ENCODE data around the gene PRR14L. TPM values are rescaled to one million over a fixed set of nuclear protein-coding genes. Genes with fewer than 3 reads are reported as not detected.
"Not testable (repeated sequence)": the region's sequence is repeated elsewhere in the genome, so short reads cannot be mapped to it uniquely, and the experiment has no call there.

Gene PRR14L
- total RNA-seq, 4 donors from 2014 or later, result 37.0 to 53.7 (median 49.2) TPM

GRCh38 chr22:31747441-31747840 lies 2.5 kb downstream of the PRR14L start:
- no peaks in the 10 kb centered on the region for H3K36me3 ChIP-seq
- H3K4me3 ChIP-seq, result no peak overlapping the region
- in situ Hi-C loops (cut with MboI; ENCODE audit: low pct_ligation_motif_present in 1 of 4, low pct_unique_long_range_greater_than_20kb in 1 of 4, low sequenced_read_pairs in 3 of 4) (loop anchor here in 2 of 4 donors (10.0 kb wide), 2 partner anchors 73 to 83 kb away; partner anchors contain the start of gene PISD (in 1 of the 2)), intact Hi-C loops (cut with DNase I; ENCODE audit: low total_unique reads) (no loop called here)
- no peaks in the 10 kb centered on the region for H3K9me3 ChIP-seq
- DNase-seq, result no peak
- TF ChIP-seq CTCF (IDR thresholded peaks at IDR 0.05), result no peak
- TF ChIP-seq POLR2AphosphoS5 (IDR thresholded peaks at IDR 0.05), result no peak
- no peak for TF ChIP-seq EP300 (IDR thresholded peaks at IDR 0.05; ENCODE audit: low read depth)
- no peak for TF ChIP-seq POLR2A (IDR thresholded peaks at IDR 0.05)
- WGBS, 2 donors (ENCODE audit: low coverage in 1 of 2), result 84 to 88% methylated on average over 4 of the region's 4 CpGs
- no peak overlapping the region for H3K27ac ChIP-seq
- H3K27me3 ChIP-seq, result no peaks in the 10 kb centered on the region
- H3K4me1 ChIP-seq, result peaks cover 6 to 31% (median 18%) of the 10 kb centered on the region in 4 donors

GRCh38 chr22:31743871-31744270 lies 6.1 kb downstream of the PRR14L start:
- intact Hi-C loops (cut with DNase I; ENCODE audit: low total_unique reads) (no loop called here), in situ Hi-C loops (cut with MboI; ENCODE audit: low pct_ligation_motif_present in 1 of 4, low pct_unique_long_range_greater_than_20kb in 1 of 4, low sequenced_read_pairs in 3 of 4) (loop anchor here in 2 of 4 donors (10.0 kb wide), 2 partner anchors 69 to 79 kb away; partner anchors contain the start of gene PISD (in 1 of the 2))
- no peak overlapping the region for H3K4me3 ChIP-seq
- no peaks in the 10 kb centered on the region for H3K9me3 ChIP-seq
- H3K4me1 ChIP-seq, result peaks cover 5 to 33% (median 9%) of the 10 kb centered on the region in 4 donors
- H3K36me3 ChIP-seq, result no peaks in the 10 kb centered on the region
- no peaks in the 10 kb centered on the region for H3K27me3 ChIP-seq
- H3K27ac ChIP-seq, result no peak overlapping the region
- no peak for DNase-seq
- TF ChIP-seq POLR2A (IDR thresholded peaks at IDR 0.05) (no peak), EP300 (IDR thresholded peaks at IDR 0.05; ENCODE audit: low read depth) (no peak), POLR2AphosphoS5 (IDR thresholded peaks at IDR 0.05) (no peak), CTCF (IDR thresholded peaks at IDR 0.05) (no peak)
- 96 to 99% methylated on average over 7 of the region's 7 CpGs for WGBS, 2 donors (ENCODE audit: low coverage in 1 of 2)

GRCh38 chr22:31742682-31743081 lies 7.2 kb downstream of the PRR14L start:
- intact Hi-C loops (cut with DNase I; ENCODE audit: low total_unique reads) (no loop called here), in situ Hi-C loops (cut with MboI; ENCODE audit: low pct_ligation_motif_present in 1 of 4, low pct_unique_long_range_greater_than_20kb in 1 of 4, low sequenced_read_pairs in 3 of 4) (loop anchor here in 2 of 4 donors (10.0 kb wide), 2 partner anchors 68 to 78 kb away; partner anchors contain the start of gene PISD (in 1 of the 2))
- Histone ChIP-seq H3K4me1 (peaks cover 0 to 21% (median 0%) of the 10 kb centered on the region in 4 donors), H3K27me3 (no peaks in the 10 kb centered on the region), H3K9me3 (no peaks in the 10 kb centered on the region), H3K4me3 (no peak overlapping the region), H3K27ac (no peak overlapping the region), H3K36me3 (no peaks in the 10 kb centered on the region)
- WGBS, 2 donors (ENCODE audit: low coverage in 1 of 2), result 92 to 93% methylated on average over 2 of the region's 2 CpGs
- DNase-seq, result no peak
- TF ChIP-seq POLR2A (IDR thresholded peaks at IDR 0.05) (no peak), EP300 (IDR thresholded peaks at IDR 0.05; ENCODE audit: low read depth) (no peak), CTCF (IDR thresholded peaks at IDR 0.05) (no peak)

GRCh38 chr22:31742115-31742514 lies 7.8 kb downstream of the PRR14L start:
- 60 to 74% methylated on average over 2 to 3 of the region's 3 CpGs for WGBS, 2 donors (ENCODE audit: low coverage in 1 of 2)
- in situ Hi-C loops (cut with MboI; ENCODE audit: low pct_ligation_motif_present in 1 of 4, low pct_unique_long_range_greater_than_20kb in 1 of 4, low sequenced_read_pairs in 3 of 4), result loop anchor here in 2 of 4 donors (10.0 kb wide), 2 partner anchors 67 to 77 kb away; partner anchors contain the start of gene PISD (in 1 of the 2)
- H3K27ac ChIP-seq, result no peak overlapping the region

GRCh38 chr22:31740314-31740713 lies 9.6 kb downstream of the PRR14L start:
- H3K9me3 ChIP-seq; H3K4me3 ChIP-seq; H3K36me3 ChIP-seq; intact Hi-C loops (cut with DNase I; ENCODE audit: low total_unique reads); H3K27me3 ChIP-seq; H3K27ac ChIP-seq; DNase-seq: not testable (repeated sequence)
- in situ Hi-C loops (cut with MboI; ENCODE audit: low pct_ligation_motif_present in 1 of 4, low pct_unique_long_range_greater_than_20kb in 1 of 4, low sequenced_read_pairs in 3 of 4), result loop anchor here in 2 of 4 donors (10.0 kb wide), 2 partner anchors 66 to 76 kb away; partner anchors contain the start of gene PISD (in 1 of the 2)
- peaks cover 0 to 18% (median 0%) of the 10 kb centered on the region in 4 donors for H3K4me1 ChIP-seq
- 75% methylated on average over 7 of the region's 7 CpGs; no CpG with 5 or more reads in 1 of the 2 donors for WGBS, 2 donors (ENCODE audit: low coverage in 1 of 2)

More at GRCh38 chr22:31742115-31742514, 7.8 kb downstream of the PRR14L start:
- H3K27me3 ChIP-seq, result no peaks in the 10 kb centered on the region
- no peak overlapping the region for H3K4me3 ChIP-seq
- H3K4me1 ChIP-seq, result peaks cover 0 to 18% (median 0%) of the 10 kb centered on the region in 4 donors
- intact Hi-C loops (cut with DNase I; ENCODE audit: low total_unique reads), result no loop called here
- TF ChIP-seq CTCF (IDR thresholded peaks at IDR 0.05) (no peak), POLR2A (IDR thresholded peaks at IDR 0.05) (no peak), EP300 (IDR thresholded peaks at IDR 0.05; ENCODE audit: low read depth) (no peak), POLR2AphosphoS5 (IDR thresholded peaks at IDR 0.05) (no peak)
- no peaks in the 10 kb centered on the region for H3K36me3 ChIP-seq
- H3K9me3 ChIP-seq, result no peaks in the 10 kb centered on the region
- DNase-seq, result no peak

All from transverse colon (tissue), 4 donors.